Stimulated activated CD8-positive, alpha-beta memory T cell treated with anti-CD3 and anti-CD28 coated beads, Interleukin-15, amount 100 ng/mL, for 48 hours (primary cell): ENCODE measurements around the gene APPBP2.
"Not testable (repeated sequence)": the region's sequence is repeated elsewhere in the genome, so short reads cannot be mapped to it uniquely, and the experiment has no call there.

Experiments
- DNase-seq, 2 donors: peaks; one replicate each; pipeline ENCODE4 v3.0.0-alpha.2; 2020; ENCODE audit warnings: low read depth in 2 of 2

Gene APPBP2

DNA sequence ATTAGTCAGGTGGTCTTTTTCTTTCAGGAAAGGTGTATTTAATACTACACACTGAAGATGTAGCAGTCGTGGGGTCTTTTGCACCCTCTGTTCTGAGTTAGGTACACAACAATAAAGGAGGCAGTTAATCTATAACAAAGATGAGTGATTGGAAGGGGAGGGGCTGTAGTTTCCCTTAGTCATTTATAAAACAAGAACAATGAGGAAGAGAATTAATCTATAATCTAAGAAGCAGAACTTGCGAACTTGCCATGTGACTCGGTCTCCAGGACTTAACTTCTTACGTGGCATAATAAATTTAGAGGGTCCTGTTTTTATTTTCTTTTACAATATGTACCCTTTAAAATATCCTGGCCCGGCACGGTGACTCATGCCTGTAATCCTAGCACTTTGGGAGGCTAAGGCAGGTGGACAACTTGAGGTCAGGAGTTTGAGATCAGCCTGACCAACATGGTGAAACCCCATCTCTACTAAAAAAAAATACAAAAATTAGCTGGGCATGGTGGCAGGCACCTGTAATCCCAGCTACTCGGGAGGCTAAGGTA lies 8.6 kb upstream of the APPBP2 start:
- no peak for DNase-seq

DNA sequence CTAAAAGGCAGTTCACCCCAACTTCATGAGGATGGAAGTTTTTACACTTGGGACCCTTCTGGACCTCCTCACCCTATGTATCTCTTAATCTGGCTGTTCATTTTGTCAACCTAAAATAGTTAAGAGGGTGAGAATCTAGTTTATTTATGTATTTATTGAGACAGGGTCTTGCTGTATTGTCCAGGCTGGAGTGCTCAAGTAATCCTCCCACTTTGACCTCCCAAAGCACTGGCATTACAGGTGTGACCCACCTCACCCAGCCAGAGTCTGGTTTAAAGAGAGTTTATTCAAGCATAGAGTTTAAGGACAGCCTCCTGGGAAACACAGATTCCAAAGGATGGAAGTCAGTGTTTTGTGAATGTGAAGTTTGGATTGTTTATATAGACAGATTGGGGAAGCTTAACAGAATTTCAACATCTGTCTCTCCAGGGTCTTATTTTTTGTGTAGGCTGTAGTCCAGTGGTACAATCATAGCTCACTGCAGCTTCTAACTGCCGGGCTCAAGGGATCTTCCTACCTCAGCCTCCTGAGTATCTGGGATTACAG lies 8.0 kb upstream of the APPBP2 start:
- DNase-seq, result no peak

DNA sequence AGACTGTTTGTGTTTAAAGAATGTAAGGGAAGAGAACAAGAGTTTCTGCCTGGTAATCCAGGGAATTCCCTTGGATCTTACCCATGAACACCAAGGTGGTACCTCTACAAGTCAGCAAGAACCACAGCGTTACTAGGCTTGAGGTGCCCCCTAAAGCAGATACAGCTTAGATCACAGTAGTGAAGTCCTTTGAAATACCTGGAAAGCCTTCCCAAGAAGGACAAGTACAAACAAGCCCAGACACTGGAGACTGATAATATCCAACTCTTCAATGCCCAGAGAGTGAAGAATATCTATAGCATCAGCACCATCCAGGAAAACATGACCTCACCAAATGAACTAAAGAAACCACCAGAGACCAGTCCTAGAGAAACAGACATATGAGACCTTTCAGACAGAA lies 3.8 kb upstream of the APPBP2 start:
- DNase-seq, result no peak

DNA sequence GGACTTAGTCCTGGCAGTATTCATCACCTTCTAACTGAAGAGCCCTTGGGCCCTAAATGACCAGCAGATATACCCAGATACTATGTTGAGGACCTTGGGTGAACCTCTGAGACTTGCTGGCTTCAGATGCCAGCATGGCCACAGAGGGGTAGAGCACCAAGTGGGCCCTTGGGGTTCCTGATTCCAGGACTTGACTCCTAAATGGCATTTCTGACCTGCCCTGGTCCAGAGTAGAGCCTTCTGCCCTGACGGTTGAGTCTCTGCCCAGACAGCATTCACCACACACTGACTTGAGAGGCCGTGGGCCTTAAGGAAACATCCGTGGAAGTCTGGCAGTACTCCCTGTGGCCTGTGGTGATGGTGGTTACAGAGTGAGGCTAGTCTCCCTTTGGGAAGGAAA lies 2.8 kb upstream of the APPBP2 start:
- no peak for DNase-seq

DNA sequence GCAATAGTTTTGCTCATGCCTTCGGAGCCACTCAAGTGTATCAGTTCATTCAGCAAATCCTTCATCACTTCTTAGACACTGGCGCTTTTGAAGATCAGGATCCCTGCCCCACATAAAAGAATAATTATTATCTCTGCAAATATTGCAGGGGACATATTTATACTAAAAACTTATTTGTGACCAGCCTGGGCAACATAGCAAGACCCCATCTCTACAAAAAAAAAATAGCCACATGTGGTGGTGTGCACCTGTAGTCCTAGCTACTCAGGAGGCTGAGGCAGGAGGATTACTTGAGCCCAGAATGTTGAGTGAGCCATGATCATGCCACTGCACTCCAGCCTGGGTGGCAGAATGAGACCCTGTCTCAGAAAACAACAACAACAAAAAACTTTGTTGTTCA lies 1.7 kb upstream of the APPBP2 start:
- no peak for DNase-seq

DNA sequence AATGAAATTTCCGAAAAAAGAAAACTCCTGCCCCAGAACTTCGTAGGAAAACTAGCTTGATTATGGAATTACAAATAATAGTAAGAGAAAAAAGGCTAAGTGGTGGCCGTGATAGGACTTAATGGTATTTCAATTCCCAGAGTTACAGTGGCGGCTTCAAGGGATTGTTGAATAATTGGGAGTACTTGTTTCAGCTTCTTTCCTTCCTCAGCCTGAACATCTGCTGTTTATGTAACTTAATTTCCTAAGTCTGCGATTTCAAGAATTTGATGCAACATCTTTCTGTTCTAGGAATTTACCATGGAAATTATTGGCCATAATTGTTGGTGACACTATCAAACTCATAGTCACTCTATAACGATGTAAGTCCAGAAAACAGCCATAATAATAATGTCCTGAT lies 684 bp upstream of the APPBP2 start:
- DNase-seq, result no peak

DNA sequence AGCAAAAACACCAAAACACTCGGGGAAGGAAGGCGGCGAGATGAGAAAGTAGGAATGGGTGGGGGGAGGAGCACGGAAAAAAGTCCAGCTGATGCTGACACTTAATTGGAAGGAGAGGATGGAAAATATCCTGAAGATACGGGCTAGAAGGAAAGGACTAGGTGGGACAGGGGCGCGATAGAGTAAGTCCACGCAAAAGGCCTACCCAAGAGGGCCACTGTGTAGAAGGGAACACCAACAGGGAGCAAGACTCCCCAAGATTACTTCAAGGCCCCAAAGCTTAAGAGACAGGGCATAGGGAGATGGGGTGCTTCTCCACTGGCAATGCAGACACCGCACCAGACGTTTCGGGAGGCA lies 736 bp downstream of the APPBP2 start:
- DNase-seq, result no peak

DNA sequence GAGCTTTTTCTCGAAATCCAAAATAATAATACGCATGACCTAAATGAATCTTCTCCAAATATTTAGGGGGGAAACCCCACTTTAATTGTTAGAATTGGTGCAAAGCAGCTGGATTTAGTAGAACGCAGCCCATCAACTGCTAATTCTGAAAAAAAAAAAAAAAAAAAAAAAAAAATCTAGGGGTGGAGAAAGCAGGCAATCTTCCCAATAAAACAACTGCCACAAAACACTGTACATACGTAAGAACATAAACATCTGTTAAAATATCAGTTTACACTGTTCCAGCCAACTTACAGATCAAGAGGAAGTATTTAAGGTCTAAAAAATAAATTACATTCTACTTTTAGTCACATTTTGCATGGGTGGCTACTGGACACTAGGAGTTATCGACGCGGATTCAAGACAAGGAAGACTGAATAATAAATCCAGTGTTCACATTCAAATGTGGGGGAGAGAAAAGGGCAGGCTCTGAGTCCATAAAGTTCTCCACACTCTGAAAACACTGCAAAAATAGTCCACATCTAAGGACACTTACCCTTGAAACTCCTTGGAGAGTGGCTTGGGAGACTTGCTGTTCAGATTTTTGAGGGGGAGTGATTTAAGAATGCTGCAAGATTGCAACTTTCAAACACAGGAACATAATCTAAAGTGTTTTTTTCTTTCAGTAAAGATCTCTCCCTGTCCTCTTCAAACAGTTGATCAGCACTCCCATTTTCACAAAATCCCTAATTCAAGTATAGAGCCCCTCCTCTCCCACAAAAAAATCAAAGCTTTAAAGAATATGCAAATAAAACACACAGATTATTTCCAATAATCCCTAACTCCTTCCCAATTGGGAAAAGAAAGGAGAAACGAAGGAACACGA lies 1.3 kb downstream of the APPBP2 start:
- DNase-seq, result no peak

DNA sequence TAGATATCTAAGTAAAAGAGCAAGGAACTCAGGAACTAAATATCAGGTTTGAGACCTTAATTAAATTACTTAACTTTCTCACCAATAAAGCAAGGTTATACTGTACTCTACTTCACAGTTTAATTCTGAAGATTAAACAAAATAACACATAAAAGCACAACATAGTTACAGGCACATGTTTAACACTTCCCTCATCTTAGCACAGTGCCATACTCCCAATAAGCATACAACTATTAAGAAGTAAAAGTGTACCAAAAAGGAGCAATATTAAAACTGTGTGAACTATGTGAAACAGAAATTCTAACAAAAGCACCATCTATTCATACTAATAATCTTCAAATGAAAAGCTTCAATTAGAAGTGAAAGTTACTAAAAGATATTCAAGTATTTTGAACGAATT lies 2.2 kb downstream of the APPBP2 start:
- no peak for DNase-seq

DNA sequence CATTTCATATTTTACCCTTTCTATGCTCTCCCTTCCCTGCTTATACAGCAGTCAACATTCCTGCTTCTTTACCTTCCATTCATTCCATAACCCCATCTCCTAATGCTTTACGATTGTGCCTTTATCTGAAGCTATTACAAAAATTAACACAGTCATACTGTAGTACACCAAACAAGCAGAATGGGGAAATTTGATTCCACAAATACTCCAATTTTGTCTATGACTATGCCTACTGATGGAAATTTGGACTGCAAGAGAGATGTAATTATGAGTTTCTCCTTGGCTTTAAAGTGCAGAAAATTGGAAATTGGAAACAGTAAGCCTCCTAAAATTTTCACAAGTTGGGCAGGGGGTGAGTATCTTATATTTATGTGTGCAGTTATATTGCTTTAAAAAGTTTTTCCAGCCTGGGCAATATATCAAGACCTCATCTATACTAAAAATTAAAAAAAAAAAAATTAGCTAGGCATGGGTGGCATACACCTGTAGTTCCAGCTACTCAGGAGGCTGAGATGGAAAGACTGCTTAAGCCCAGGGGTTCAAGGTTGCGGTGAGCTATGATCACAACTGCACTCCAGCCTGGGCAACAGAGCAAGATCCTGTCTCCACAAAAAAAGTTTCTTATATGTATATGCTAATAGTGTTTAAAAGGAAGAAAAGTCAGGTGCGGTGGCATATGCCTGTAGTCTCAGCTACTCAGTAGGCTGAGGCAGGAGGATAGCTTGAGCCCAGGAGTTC lies 3.0 kb downstream of the APPBP2 start:
- no peak for DNase-seq

DNA sequence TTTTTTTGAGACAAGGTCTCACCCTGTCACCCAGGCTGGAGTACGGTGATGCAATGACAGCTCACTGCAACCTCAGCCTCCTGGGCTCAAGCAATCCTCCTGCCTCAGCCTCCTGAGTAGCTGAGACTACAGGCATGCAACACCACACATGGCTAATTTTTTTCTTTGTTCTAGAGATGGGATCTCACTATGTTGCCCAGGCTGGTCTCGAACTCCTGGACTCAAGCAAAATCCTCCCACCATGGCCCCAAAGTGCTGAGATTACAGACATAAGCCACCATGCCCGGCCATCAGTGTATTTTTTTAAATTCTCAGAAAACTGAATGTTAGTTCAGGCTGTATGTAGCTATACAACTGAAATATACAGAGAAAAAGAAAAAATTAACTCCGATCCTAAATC lies 6.2 kb downstream of the APPBP2 start:
- DNase-seq, result no peak

DNA sequence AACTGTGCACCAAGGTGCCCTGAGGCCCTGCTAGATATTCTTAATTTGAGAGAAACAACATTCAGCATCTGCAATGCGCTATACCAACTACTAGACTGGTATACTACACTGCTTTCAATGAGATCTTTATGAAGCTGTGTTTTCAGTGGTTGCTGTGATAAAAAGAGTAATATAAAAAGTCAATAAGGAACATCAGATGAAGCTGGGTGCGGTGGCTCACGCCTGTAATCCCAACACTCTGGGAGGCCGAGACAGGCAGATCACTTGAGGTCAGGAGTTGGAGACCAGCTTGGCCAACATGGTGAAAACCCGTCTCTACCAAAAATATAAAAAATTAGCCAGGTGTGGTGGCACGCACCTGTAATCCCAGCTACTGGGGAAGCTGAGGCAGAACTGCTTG lies 10.4 kb downstream of the APPBP2 start:
- not testable (repeated sequence) for DNase-seq

DNA sequence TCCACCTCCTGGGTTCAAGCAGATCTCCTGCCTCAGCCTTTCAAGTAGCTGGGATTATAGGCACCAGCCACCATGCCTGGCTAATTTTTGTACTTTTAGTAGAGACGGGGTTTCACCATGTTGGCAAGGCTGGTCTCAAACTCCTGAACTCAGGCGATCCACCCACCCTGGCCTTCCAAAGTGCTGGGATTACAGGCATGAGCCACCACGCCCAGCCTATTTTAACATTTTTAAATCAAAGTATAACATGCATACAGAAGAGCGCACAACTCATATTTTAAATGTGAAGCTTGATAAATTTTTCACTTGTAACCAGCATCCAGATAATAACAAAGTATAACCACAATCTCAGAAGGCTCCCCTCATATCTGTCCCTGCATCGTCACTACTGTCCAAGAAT lies 10.8 kb downstream of the APPBP2 start:
- DNase-seq, result not testable (repeated sequence)

DNA sequence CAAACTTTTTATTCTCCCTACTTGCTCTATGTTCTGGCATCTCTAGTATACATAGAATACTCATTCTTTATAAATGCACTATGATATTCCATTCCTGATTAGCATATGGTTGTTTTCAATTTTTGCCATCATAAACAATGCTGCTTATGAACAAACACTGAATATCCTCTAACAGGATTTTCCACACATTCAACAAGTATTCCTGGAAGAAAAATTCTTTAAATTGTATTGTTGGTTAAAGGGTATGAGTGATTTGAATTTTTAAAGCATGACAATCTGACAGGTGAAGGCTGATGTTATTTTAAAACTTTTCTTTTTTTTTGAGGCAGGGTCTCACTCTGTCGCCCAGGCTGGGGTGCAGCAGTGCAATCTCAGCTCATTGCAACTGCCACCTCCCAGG lies 11.5 kb downstream of the APPBP2 start:
- DNase-seq, result no peak

DNA sequence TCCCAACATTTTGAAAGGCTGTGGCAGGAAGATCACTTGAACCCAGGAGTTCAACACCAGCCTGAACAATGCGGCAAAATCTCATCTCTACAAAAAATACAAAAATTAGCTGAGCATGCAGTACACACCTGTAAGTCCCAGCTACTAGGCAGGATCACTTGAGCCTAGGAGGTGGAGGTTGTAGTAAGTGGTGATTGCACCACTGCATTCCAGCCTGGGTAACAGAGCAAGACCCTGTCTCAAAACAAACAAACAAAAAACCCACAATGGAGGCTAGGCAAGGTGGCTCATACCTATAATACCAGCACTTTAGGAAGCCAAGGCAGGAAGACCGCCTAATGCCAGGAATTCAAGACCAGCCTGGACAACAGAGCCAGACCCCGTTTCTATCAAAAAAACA lies 12.0 kb downstream of the APPBP2 start:
- no peak for DNase-seq

DNA sequence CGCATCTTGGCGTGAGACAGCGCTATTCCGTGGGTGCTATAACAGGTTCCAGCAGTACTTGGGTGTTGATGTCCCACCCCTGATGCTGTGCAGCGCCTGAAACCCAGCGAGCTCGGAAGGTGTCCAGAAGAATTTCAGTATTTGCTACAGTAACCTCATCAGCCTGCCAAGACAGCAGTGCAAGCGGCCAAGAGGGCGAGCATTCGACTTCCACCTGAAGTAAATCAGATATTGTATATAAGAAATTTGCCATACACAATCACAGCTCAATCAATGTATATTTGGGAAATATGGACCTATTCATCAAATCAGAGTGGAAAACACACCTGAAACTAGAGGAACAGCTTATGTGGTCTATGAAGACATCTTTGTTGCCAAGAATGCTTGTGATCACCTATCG lies 13.0 kb downstream of the APPBP2 start:
- no peak for DNase-seq

DNA sequence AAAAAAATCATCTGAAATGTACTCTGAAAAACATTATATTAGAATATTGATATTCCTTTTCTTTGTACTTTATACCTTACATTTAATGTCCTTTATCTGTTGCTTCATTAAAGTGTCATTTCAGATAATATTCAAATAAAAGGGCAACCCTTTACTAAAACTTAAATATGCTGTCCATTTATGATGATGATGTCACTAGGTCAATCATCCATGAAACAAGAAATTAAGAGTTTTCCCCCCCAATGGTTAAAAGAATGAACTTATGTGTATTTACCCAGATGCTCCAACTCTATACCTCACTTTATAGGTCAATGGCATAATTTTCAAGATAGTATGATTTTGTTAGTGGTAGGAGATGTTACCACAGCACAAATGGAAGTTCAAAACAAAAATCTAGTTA lies 15.3 kb downstream of the APPBP2 start:
- DNase-seq, result no peak

DNA sequence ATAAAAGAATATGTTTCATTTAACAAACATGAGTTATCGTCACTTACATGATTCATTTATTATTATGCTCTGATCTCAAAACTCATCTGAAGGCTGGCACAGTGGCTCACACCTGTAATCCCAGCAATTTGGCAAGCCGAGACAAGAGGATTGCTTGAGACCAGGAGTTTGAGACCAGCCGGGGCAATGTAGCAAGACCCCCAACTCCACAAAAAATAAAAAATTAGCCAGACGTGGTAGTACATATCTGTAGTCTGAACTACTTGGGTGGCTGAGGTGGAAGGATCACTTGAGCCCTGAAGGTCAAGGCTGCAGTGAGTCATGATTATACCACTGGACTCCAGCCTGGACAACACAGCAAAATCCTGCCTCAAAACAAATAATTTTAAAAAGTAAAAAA lies 16.0 kb downstream of the APPBP2 start:
- DNase-seq, result no peak

DNA sequence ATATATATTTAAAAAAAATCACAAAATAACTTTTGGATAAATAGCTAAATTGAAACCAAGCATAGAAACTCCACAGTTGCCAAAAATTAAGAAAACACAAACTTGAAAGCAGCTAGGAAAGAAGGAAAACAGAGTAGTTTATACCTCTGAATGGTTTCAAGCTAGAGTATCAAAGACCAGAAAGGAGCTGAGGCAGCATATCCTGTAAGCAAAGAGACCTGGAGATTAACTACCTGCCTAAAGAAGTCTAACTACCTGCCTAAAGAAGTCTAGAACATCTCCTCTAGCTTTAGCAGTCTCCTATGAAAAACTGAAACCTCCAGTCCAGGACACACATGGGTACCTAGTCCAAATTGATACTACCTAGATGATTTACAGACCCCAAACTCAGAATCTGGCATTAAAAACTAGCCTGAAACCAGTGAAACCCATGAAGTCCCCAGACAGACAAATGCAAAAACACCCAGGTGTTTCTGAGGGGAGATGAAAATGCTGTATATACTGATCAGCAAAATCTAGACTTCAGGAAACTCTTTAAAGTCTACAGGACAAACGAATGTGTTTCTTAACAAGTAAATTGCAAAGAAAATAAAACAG lies 17.6 kb downstream of the APPBP2 start:
- no peak for DNase-seq

DNA sequence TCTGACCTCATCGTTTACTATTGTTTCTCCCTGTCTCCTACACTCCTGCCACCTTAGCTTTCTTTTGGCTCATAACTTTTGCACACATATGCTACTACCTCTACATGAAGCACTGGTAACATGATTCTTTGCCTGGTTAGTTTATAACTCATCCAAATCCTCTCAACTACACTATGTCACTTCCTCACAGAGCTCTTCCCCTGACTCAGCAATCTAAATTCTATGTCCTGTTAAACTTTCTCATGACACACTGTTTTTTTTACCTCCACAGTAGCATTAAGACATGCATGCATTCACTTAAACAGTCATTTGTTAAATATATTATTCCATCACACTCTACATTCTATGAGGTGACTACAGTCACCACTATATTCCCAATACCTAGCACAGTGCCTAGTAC lies 19.7 kb downstream of the APPBP2 start:
- DNase-seq, result no peak

DNA sequence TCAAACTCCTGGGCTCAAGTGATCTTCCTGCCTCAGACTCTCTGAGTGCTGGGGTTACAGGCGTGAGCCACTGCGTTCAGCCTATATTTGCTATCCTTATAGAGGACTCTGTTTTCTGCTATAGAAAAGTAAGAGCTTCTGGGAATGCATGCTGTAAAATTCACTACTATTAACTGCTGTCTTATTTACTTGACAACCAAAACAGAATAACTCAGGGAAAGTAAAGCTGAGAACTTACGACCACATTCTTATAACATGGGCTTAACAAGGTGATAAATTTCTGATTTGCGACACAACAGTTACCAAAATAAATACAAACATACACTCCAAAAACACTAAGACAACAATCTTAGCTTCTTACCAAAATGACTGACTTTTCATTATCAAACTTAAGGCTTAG lies 23.9 kb downstream of the APPBP2 start:
- no peak for DNase-seq

DNA sequence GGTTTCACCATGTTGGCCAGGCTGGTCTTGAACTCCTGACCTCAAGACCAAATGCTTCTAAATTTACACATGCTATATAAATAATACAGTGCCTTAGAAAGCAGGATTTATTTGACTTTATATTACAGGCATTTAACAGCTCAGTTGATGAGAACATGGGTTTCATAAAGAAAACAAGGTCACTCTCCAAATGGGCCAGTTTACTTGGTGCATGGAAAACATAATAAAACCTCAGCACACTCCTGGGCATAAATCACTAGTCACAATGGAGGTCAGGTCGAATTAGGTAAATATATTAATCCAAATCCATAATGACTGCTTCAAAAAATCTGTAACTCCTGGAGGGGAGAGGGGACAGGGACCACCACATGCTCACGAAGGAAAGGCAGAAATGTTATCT lies 24.5 kb downstream of the APPBP2 start:
- no peak for DNase-seq

DNA sequence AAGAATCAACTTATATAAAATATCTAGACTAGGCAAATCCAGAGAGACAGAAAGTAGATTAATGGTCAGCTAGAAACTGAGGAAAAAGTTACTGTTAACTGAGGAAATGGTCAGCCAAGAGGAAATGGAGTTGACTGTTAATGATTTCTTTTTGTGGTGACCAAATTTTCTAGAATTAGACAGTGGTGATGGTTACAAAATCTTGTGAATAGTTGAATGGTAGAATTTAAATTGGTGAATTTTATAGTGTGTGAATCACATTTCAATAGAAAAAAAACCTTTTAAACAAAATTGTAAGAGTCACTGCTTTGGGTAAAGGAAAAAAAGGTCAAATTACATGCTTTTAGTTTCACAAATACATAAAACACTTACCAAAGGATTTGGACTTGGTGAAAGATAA lies 30.0 kb downstream of the APPBP2 start:
- no peak for DNase-seq
